H9 (cell line): ENCODE measurements around the gene C3orf20. TPM values are rescaled to one million over a fixed set of nuclear protein-coding genes. Genes with fewer than 3 reads are reported as not detected.

Experiments used
- DNase-seq: peaks from one replicate; pipeline ENCODE4 v3.0.0-alpha.2; 2017
- H2AFZ ChIP-seq: one replicate; pipeline ENCODE4 v1.6.1; 2013; ENCODE audit warnings: mild to moderate bottlenecking, low read length, control low read depth, moderate library complexity
- H2AK5ac ChIP-seq: 2 replicates; pipeline ENCODE4 v1.6.1; 2013; ENCODE audit warnings: low read length, control low read depth, mixed read lengths; ENCODE audit not compliant: insufficient read length
- H2BK120ac ChIP-seq: one replicate; pipeline ENCODE4 v1.6.1; 2013; ENCODE audit warnings: low read depth, mild to moderate bottlenecking, low read length, control low read depth, inconsistent platforms; ENCODE audit not compliant: poor library complexity, severe bottlenecking
- H2BK12ac ChIP-seq: 2 replicates; pipeline ENCODE4 v1.6.1; 2013; ENCODE audit warnings: low read length, control low read depth, mixed read lengths, low read depth; ENCODE audit not compliant: insufficient read length
- H2BK15ac ChIP-seq: 2 replicates; pipeline ENCODE4 v1.6.1; 2013; ENCODE audit warnings: low read depth, low read length, control low read depth
- H2BK20ac ChIP-seq: one replicate; pipeline ENCODE4 v1.6.1; 2013; ENCODE audit warnings: low read depth, mild to moderate bottlenecking, low read length, control low read depth, inconsistent platforms; ENCODE audit not compliant: poor library complexity, severe bottlenecking
- H2BK5ac ChIP-seq: 2 replicates; pipeline ENCODE4 v1.6.1; 2013; ENCODE audit warnings: low read length, control low read depth, mixed read lengths; ENCODE audit not compliant: insufficient read length
- H3K14ac ChIP-seq: 2 replicates; pipeline ENCODE4 v1.6.1; 2013; ENCODE audit warnings: low read length, control low read depth; ENCODE audit not compliant: insufficient read depth
- H3K18ac ChIP-seq: 2 replicates; pipeline ENCODE4 v1.6.1; 2013; ENCODE audit warnings: low read depth, mild to moderate bottlenecking, mixed read lengths, low read length, control low read depth; ENCODE audit not compliant: insufficient read length
- H3K23ac ChIP-seq: 2 replicates; pipeline ENCODE4 v1.6.1; 2013; ENCODE audit warnings: low read length, control low read depth, mixed read lengths, low read depth; ENCODE audit not compliant: insufficient read length
- H3K23me2 ChIP-seq: 2 replicates; pipeline ENCODE4 v1.6.1; 2013; ENCODE audit warnings: low read depth, mild to moderate bottlenecking, mixed read lengths, low read length, control low read depth; ENCODE audit not compliant: insufficient read length, poor library complexity, severe bottlenecking
- H3K27ac ChIP-seq: 2 replicates; pipeline ENCODE4 v1.5.1; 2013; ENCODE audit warnings: low read length, control low read depth, mixed read lengths, low read depth; ENCODE audit not compliant: insufficient read length
- H3K27me3 ChIP-seq: 2 replicates; pipeline ENCODE4 v1.6.1; 2013; ENCODE audit warnings: low read length, control low read depth, inconsistent platforms; ENCODE audit not compliant: insufficient read depth
- H3K4ac ChIP-seq: 2 replicates; pipeline ENCODE4 v1.6.1; 2013; ENCODE audit warnings: low read depth, mild to moderate bottlenecking, control low read depth, inconsistent platforms, low read length, moderate library complexity
- H3K4me1 ChIP-seq: 2 replicates; pipeline ENCODE4 v1.6.1; 2013; ENCODE audit warnings: low read length, control low read depth, inconsistent platforms; ENCODE audit not compliant: insufficient read depth
- H3K4me2 ChIP-seq: 2 replicates; pipeline ENCODE4 v1.6.1; 2013; ENCODE audit warnings: low read length, control low read depth, mixed read lengths; ENCODE audit not compliant: insufficient read length, insufficient read depth
- H3K56ac ChIP-seq: 2 replicates; pipeline ENCODE4 v1.6.1; 2013; ENCODE audit warnings: low read depth, mild to moderate bottlenecking, mixed read lengths, low read length, control low read depth; ENCODE audit not compliant: insufficient read length
- H3K79me1 ChIP-seq: 2 replicates; pipeline ENCODE4 v1.6.1; 2013; ENCODE audit warnings: low read depth, mild to moderate bottlenecking, moderate library complexity, low read length, control low read depth, inconsistent platforms; ENCODE audit not compliant: insufficient read depth, poor library complexity, severe bottlenecking
- H3K79me2 ChIP-seq: 2 replicates; pipeline ENCODE4 v1.6.1; 2013; ENCODE audit warnings: low read length, control low read depth, inconsistent platforms; ENCODE audit not compliant: insufficient read depth
- H3K9ac ChIP-seq: 2 replicates; pipeline ENCODE4 v1.6.1; 2013; ENCODE audit warnings: low read length, control low read depth, mixed read lengths; ENCODE audit not compliant: insufficient read length; ENCODE audit errors: extremely low read depth
- H3K9me3 ChIP-seq: one replicate; pipeline ENCODE4 v1.6.1; 2013; ENCODE audit warnings: low read depth, low read length, inconsistent platforms; ENCODE audit not compliant: control insufficient read depth
- H3T11ph ChIP-seq: one replicate; pipeline ENCODE4 v1.6.1; 2013; ENCODE audit warnings: mild to moderate bottlenecking, low read length, control low read depth, inconsistent platforms
- H4K20me1 ChIP-seq: one replicate; pipeline ENCODE4 v1.6.1; 2013; ENCODE audit not compliant: control insufficient read depth, insufficient read length, insufficient read depth
- H4K5ac ChIP-seq: 2 replicates; pipeline ENCODE4 v1.6.1; 2013; ENCODE audit warnings: low read depth, mild to moderate bottlenecking, mixed read lengths, low read length, control low read depth; ENCODE audit not compliant: insufficient read length
- H4K8ac ChIP-seq: replicated peaks from 2 replicates; pipeline ENCODE4 v1.6.1; 2013; ENCODE audit warnings: low read length, control low read depth, mixed read lengths, low read depth; ENCODE audit not compliant: insufficient read length
- H4K91ac ChIP-seq: 2 replicates; pipeline ENCODE4 v1.6.1; 2013; ENCODE audit warnings: low read depth, mild to moderate bottlenecking, moderate library complexity, mixed read lengths, low read length, control low read depth; ENCODE audit not compliant: insufficient read length
- H3K27ac Mint-ChIP-seq, 3 experiments: 2 replicates in 2 of 3; 3 replicates in 1 of 3; pipeline ENCODE4 v1.8.0; 2020 to 2021; ENCODE audit warnings: mixed read lengths in 3 of 3, mild to moderate bottlenecking in 1 of 3, moderate library complexity in 1 of 3
- H3K27me3 Mint-ChIP-seq: 2 replicates; pipeline ENCODE4 v1.8.0; 2021; ENCODE audit warnings: low read depth, mild to moderate bottlenecking, moderate library complexity, mixed read lengths
- H3K36me3 Mint-ChIP-seq, 3 experiments: 2 replicates in 2 of 3; 3 replicates in 1 of 3; pipeline ENCODE4 v1.8.0; 2020 to 2021; ENCODE audit warnings: low read depth in 3 of 3, mixed read lengths in 3 of 3; ENCODE audit not compliant: insufficient read depth in 1 of 3
- H3K4me1 Mint-ChIP-seq, 2 experiments: 2 replicates each; pipeline ENCODE4 v1.8.0; 2020; ENCODE audit warnings: mixed read lengths in 2 of 2
- H3K4me3 Mint-ChIP-seq, 2 experiments: 2 replicates in 1 of 2; 3 replicates in 1 of 2; pipeline ENCODE4 v1.8.0; 2020 to 2021; ENCODE audit warnings: mild to moderate bottlenecking in 2 of 2, mixed read lengths in 2 of 2, moderate library complexity in 1 of 2
- H3K9me3 Mint-ChIP-seq, 2 experiments: 2 replicates in 1 of 2; 3 replicates in 1 of 2; pipeline ENCODE4 v1.8.0; 2020; ENCODE audit warnings: mild to moderate bottlenecking in 2 of 2, mixed read lengths in 2 of 2, moderate library complexity in 1 of 2
- CTCF ChIP-seq: fragments of 200-600 bp; sonication (generic); conservative IDR thresholded peaks from 3 replicates; pipeline ENCODE4 v1.8.0; 2021; ENCODE audit warnings: antibody characterized with exemption, mild to moderate bottlenecking
- WGBS: extraction: QIAGEN DNeasy Blood & Tissue Kit; methylation state at CpG from one replicate; pipeline ENCODE4 v1.1.7; 2013; ENCODE audit warnings: missing lambda C conversion rate, low lambda C conversion rate, mixed read lengths; ENCODE audit not compliant: insufficient read length; ENCODE audit errors: extremely low coverage; 5-methylcytosine and 5-hydroxymethylcytosine counted together
- total RNA-seq: library from RNA; stranded (reverse); gene quantifications from 2 replicates; pipeline ENCODE4 v1.2.1, GENCODE V29; 2021

C3orf20 gene
- total RNA-seq, 1 experiment from 2014 or later, result not detected

DNA sequence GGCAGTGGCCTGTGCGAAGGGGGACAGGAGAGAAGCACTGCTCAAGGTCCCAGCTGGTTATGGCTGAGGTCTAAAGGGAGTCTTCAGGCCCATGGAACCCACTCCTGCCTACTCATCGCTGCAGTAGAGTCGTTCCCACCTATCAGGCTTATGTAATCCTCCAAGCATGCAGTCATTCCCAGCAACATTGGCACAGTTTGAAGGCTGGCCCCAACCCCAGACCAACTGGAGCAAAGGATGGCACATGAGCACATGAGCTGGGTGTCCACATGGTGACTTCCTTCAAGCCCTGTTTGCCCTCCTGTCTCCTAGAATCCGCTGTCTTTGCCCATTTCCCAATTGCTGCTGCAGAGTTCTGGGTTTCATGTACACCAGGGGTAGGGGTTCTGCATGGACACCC, 83.4 kb downstream of the C3orf20 start:
- no CpG with 5 or more reads among the region's 4 CpGs for WGBS
- Histone ChIP-seq H3K27me3 (no peaks in the 10 kb centered on the region), H3K4me1 (no peaks in the 10 kb centered on the region), H3K4ac (no peak overlapping the region), H4K8ac (no peak overlapping the region), H2BK15ac (no peak overlapping the region), H4K91ac (no peak overlapping the region), H3K18ac (no peak overlapping the region), H3K4me2 (no peak overlapping the region), H3K9me3 (no peaks in the 10 kb centered on the region), H2BK20ac (no peak overlapping the region), H3K9ac (no peak overlapping the region), H3K79me1 (no peaks in the 10 kb centered on the region), H3K56ac (no peak overlapping the region), H2BK12ac (no peak overlapping the region), H3K79me2 (no peaks in the 10 kb centered on the region), H2BK120ac (no peak overlapping the region), H3K14ac (no peak overlapping the region), H2AK5ac (no peak overlapping the region), H4K20me1 (no peaks in the 10 kb centered on the region), H2BK5ac (no peak overlapping the region), H3K23me2 (no peaks in the 10 kb centered on the region), H3K23ac (no peak overlapping the region), H3K27ac (no peak overlapping the region), H2AFZ (no peak overlapping the region), H4K5ac (no peak overlapping the region), H3T11ph (no peak overlapping the region)
- Mint-ChIP-seq H3K9me3 (no peaks in the 10 kb centered on the region), H3K27me3 (peaks cover 9% of the 10 kb centered on the region), H3K27ac (no peak overlapping the region), H3K36me3 (no peaks in the 10 kb centered on the region), H3K4me1 (peaks cover 0 to 4% of the 10 kb centered on the region in 2 experiments; a peak in 1 of 4 replicates), H3K4me3 (no peak overlapping the region)
- DNase-seq, result no peak
- no peak for TF ChIP-seq CTCF
